Upper lobe of right lung (tissue), 1 donor: Measurements from ENCODE around the gene PNLIPRP1. TPM values are rescaled to one million over a fixed set of nuclear protein-coding genes. Genes with fewer than 3 reads are reported as not detected.

ENCODE experiments used
- ATAC-seq: fragments of 200-7000 bp; cut with Tn5 transposase; one replicate; pipeline ENCODE4 v1.9.1; 2020; ENCODE audit warnings: mild to moderate bottlenecking, moderate library complexity
- DNase-seq: peaks from one replicate; pipeline ENCODE4 v3.0.0-alpha.2; 2020
- H3K27ac ChIP-seq: fragments of 200-600 bp; one replicate; pipeline ENCODE4 v1.8.0; 2022
- H3K27me3 ChIP-seq: fragments of 200-600 bp; one replicate; pipeline ENCODE4 v1.8.0; 2022; ENCODE audit warnings: mild to moderate bottlenecking
- H3K36me3 ChIP-seq: fragments of 200-600 bp; one replicate; pipeline ENCODE4 v1.8.0; 2022
- H3K4me1 ChIP-seq: fragments of 200-600 bp; one replicate; pipeline ENCODE4 v1.8.0; 2022
- H3K4me3 ChIP-seq: fragments of 200-600 bp; one replicate; pipeline ENCODE4 v1.8.0; 2022; ENCODE audit warnings: mild to moderate bottlenecking
- H3K9me3 ChIP-seq: fragments of 200-600 bp; one replicate; pipeline ENCODE4 v1.8.0; 2022
- intact Hi-C: fragments of 100-400 bp; cut with DNase I; formaldehyde crosslinking; loops from one replicate; pipeline ENCODE4 v1.11.0; 2022
- total RNA-seq: library from RNA; stranded (reverse); fragmentation: NEBNext Ultra II Directional; extraction: Animal tissue kit (Norgen Biotek cat#: 25700); gene quantifications from one replicate; pipeline ENCODE4 v1.2.1, GENCODE V29; 2021
- TF ChIP-seq, protein P1 (sequence below): fragments of 200-600 bp; IDR thresholded peaks from one replicate; pipeline ENCODE4 v1.8.0; 2022; ENCODE audit warnings: antibody characterized with exemption
- donor health status: DM: no; HTN: yes; CAD: no; lungs with severe emphysema.

Gene PNLIPRP1
- total RNA-seq, 1 donor from 2014 or later, result not detected

DNA sequence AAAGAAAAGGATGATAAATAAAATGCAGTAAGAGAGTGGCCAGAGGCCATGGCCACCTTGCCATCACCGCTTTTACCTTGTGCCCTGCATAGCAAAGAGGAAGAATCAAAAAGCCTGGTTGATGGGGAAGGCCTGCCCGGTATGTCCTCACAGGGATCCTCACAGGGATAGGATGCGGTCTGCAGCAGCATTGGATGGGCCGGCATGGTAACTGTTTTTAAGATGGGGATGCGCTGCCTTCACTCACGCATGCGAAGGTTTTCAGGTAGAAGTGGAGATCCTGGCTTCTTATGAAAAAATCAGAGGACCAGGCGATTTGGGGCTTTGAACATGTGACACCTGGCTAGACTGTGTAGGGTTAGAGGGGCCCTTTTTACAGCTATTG, 42.4 kb downstream of the PNLIPRP1 start:
- TF ChIP-seq, protein P1, sequence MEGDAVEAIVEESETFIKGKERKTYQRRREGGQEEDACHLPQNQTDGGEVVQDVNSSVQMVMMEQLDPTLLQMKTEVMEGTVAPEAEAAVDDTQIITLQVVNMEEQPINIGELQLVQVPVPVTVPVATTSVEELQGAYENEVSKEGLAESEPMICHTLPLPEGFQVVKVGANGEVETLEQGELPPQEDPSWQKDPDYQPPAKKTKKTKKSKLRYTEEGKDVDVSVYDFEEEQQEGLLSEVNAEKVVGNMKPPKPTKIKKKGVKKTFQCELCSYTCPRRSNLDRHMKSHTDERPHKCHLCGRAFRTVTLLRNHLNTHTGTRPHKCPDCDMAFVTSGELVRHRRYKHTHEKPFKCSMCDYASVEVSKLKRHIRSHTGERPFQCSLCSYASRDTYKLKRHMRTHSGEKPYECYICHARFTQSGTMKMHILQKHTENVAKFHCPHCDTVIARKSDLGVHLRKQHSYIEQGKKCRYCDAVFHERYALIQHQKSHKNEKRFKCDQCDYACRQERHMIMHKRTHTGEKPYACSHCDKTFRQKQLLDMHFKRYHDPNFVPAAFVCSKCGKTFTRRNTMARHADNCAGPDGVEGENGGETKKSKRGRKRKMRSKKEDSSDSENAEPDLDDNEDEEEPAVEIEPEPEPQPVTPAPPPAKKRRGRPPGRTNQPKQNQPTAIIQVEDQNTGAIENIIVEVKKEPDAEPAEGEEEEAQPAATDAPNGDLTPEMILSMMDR, result no peak

DNA sequence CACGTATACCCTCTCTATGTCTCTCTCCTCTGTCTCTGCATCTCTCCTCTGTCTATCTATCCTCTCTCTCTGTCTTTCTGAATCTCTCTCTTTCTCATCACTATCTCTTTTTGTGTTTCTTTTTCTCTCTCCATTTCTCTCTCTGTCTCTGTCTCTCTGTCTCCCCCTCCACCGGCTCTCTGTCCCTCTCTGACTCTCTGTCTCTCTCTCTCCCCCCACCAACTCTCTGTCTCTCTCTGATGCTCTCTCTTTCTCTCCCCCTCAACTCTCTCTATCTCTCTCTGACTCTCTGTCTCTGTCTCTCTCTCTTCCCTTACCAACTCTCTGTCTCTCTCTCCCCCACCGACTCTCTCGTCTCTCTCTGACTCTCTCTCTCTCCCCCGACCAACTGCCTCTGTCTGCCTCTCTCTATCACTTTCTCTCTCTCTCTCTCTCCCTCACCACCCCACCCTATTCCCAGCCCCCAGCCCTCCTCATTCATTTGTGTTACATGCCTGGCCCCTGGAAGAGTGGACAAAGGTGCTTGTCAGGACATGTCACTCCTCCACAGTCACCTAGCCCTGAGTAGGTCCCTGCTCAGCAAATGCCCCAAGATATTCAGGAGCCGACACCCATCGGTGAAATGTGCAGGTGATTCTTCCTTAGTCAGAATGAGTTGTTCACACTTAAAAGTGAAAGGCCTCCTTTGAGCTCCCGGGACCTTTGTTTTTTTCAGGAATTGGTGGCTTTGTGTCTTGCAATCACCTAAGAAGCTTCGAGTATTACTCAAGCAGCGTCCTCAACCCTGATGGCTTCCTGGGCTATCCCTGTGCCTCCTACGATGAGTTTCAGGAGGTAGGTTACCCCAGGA, 43.6 kb downstream of the PNLIPRP1 start:
- no peak overlapping the region for H3K4me3 ChIP-seq
- H3K27me3 ChIP-seq, result no peaks in the 10 kb centered on the region
- TF ChIP-seq, protein P1, result no peak
- no peak overlapping the region for H3K27ac ChIP-seq
- no peaks in the 10 kb centered on the region for H3K4me1 ChIP-seq
- intact Hi-C loops, result no loop called here
- H3K9me3 ChIP-seq, result no peaks in the 10 kb centered on the region
- H3K36me3 ChIP-seq, result no peaks in the 10 kb centered on the region
- ATAC-seq (no peak), DNase-seq (no peak)

More for the DNA sequence above, 42.4 kb downstream of the PNLIPRP1 start:
- DNase-seq (no peak), ATAC-seq (no peak)
- H3K27me3 ChIP-seq, result no peaks in the 10 kb centered on the region
- H3K9me3 ChIP-seq, result no peaks in the 10 kb centered on the region
- no peaks in the 10 kb centered on the region for H3K36me3 ChIP-seq
- no peaks in the 10 kb centered on the region for H3K4me1 ChIP-seq
- no peak overlapping the region for H3K27ac ChIP-seq
- H3K4me3 ChIP-seq, result no peak overlapping the region
- intact Hi-C loops, result no loop called here

DNA sequence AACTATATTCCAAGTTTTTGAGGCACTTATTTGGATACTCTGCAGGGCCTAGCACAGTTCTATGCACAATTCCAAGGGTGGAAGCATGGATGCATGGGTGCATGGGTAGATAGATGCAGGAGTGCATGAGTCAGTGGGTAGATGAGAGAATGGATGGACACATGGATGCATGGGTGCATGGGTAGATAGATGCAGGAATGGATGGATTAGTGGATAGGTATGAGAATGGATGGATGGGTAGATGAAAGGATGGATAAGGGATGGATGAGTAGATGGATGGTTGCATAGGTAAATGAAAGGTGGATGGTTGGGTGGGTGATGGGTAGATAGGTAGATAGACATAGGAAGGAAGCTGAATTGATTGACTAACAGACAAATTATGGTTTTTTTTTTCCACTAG, 45.6 kb downstream of the PNLIPRP1 start:
- intact Hi-C loops, result no loop called here
- Histone ChIP-seq H3K4me1 (no peaks in the 10 kb centered on the region), H3K4me3 (no peak overlapping the region), H3K27ac (no peak overlapping the region), H3K36me3 (no peaks in the 10 kb centered on the region), H3K9me3 (no peaks in the 10 kb centered on the region), H3K27me3 (no peaks in the 10 kb centered on the region)
- TF ChIP-seq, protein P1, result no peak
- ATAC-seq (no peak), DNase-seq (no peak)

DNA sequence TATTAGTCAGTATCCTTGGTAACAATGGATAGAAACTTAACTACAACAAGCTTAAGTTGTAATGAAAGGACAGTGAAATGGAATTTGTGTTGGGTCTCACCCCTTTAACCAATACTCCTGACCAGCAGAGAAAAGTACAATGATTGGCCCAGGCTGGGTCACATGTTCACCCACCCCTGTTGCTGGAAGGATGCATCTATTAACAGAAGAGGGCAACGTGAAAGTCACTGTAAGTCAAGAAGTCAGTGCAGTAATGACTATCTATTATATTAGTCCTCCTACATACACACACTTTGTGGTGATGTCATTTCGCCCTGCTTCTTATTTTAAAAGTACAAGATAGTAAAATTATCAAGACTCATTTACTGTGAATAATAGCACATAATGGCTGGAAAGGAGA, 46.2 kb downstream of the PNLIPRP1 start:
- Histone ChIP-seq H3K4me1 (no peaks in the 10 kb centered on the region), H3K9me3 (no peaks in the 10 kb centered on the region), H3K4me3 (no peak overlapping the region), H3K27me3 (no peaks in the 10 kb centered on the region), H3K36me3 (no peaks in the 10 kb centered on the region), H3K27ac (no peak overlapping the region)
- ATAC-seq (no peak), DNase-seq (no peak)
- TF ChIP-seq, protein P1, result no peak
- intact Hi-C loops, result no loop called here

DNA sequence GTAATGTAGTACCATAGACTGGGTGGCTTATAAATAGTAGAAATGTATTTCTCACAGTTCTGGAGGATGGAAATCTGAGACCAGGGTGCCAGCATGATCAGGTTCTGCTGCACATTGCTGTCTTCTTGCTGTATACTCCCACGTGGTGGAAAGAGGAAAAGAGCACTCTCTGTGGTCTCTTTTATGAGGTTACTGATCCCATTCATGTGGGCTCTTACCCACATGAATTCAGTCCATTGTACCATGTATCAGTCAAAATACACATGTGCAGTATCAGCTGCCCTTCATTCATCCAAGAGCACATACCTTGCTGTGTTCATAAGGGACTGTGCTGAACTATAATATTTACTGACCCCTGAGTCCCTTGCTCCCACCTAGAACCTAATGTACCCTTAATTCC, 47.1 kb downstream of the PNLIPRP1 start:
- no peaks in the 10 kb centered on the region for H3K9me3 ChIP-seq
- TF ChIP-seq, protein P1, result no peak

More for the DNA sequence above, 47.1 kb downstream of the PNLIPRP1 start:
- no peak for ATAC-seq
- no peak for DNase-seq
- intact Hi-C loops, result no loop called here
- no peak overlapping the region for H3K4me3 ChIP-seq
- no peaks in the 10 kb centered on the region for H3K27me3 ChIP-seq
- no peak overlapping the region for H3K27ac ChIP-seq
- no peaks in the 10 kb centered on the region for H3K4me1 ChIP-seq
- H3K36me3 ChIP-seq, result no peaks in the 10 kb centered on the region
